RPMI7951 (cell line): Measurements from ENCODE around the gene NT5C. TPM values are rescaled to one million over a fixed set of nuclear protein-coding genes. Genes with fewer than 3 reads are reported as not detected.

Experiments
- DNase-seq: peaks from one replicate; pipeline ENCODE4 v3.0.0-alpha.2; 2012; ENCODE audit warnings: low read depth
- total RNA-seq: library from RNA; depleted of rRNA; stranded (reverse); fragments of >200 nt; shearing (Covaris generic); gene quantifications from 2 replicates; pipeline ENCODE4 v1.2.3, GENCODE V29; 2014

NT5C gene
- total RNA-seq, 1 experiment from 2014 or later = 78.1 TPM

GRCh38 chr17:75116737-75117136 is 14.8 kb downstream of the NT5C start:
- no peak for DNase-seq

- DNase-seq = no peak
These were observed 16.0 kb downstream of the NT5C start for GRCh38 chr17:75115555-75115954.

GRCh38 chr17:75114552-75115314 is 16.8 kb downstream of the NT5C start:
- no peak for DNase-seq

GRCh38 chr17:75113798-75114551 is 17.6 kb downstream of the NT5C start:
- peak; percentile 82 for DNase-seq

DNA sequence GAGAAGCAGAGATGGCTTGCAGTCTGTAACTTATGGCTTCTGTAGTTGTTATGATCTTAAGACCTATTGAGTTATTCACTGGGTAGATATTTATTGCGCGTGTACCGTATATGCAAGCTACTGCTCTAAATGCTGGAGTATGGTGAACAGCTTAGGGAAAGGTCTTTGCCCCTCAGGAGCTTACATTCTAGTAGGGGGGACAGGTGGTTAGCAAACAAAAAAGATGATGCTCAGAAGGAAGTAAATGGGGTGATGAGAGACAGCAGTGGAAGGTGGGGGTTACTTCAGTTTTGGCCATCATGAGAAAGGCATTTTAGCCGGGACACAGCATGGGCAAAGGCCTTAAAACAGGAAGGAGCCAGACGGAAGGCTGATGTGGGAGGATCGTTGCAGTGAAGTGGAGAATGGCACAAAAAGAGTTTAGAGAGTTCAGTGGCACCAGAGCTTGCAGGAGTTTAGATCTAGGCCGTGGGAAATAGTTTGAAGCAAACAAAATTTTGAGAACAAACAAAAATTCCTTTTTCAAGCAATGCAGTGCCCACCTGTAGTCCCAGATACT is 19.7 kb downstream of the NT5C start:
- no peak for DNase-seq

- DNase-seq = no peak
These were observed 21.2 kb downstream of the NT5C start for GRCh38 chr17:75110234-75110937.

GRCh38 chr17:75109407-75110233 is 21.9 kb downstream of the NT5C start, which contains the start of gene ARMC7:
Gene ARMC7 (plus strand): TSS chr17:75109969. CDS start chr17:75110289, 320 bp downstream.
- peak; percentile 75 for DNase-seq

- DNase-seq = no peak
These were observed 22.5 kb downstream of the NT5C start for GRCh38 chr17:75109046-75109406.

DNA sequence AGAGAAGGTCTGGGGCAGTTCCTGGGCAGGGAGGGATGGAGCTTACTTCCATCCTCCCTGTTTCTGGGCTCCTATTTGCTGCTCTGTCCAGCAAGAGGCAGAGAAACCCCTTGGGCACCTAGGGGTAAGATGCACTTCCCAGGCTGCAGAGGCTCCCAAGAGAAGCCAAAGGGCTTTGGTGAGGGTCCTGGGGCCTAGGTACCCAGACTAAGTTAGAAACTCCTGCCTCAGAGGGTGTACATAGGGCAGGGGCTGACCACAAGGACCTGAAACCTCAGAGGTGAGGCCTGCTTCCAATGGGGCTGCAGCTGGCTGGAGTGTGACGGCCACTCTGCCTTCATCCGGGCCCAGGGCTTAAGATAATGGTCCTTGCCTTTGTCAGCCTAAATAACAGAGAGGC is 23.3 kb downstream of the NT5C start:
- DNase-seq = no peak

DNA sequence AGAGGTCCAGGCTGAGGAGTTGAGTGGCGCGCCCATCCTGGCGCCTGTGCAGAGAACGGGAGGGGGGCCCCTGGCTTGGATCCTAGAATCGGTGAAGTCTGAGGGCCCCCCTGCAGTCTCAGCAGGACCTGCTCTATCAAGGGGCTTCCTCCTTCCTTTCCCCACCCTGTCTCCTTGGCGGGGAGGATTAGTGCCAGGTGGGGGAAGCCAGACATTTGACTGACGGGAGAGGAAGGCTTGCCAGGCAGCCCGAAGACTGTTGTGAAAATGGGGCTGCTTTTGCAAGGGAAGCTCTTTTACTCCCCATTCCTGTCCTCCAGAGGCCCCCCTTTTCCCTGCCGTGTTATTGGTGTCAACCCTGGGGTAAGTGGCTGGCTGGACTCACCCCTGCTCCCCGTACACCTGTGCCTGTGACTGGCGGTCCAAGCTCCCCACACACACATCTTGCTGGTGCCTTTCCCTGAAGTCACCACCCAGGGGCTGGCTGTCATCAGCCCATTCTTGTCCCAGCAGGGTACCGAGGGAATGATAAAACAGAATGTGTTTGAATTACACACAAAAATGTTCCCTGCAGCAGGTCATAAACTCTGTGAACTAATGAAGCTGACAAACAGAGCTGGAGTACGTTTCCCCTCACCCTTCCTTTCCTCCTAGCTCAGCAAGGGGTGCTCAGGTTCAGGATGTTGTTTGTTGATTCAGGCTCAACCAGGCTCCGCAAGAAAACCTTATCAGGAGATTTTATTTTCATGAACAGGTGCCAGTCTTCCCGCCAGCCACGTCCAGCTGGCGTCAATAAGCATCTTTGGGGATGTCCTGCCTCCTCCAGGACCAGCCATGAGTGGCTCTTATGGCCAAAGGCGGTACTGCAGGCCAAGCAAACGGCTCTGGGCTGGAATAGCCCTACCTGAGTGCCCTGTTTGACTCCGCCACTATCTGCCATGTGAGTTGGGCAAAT is 26.1 kb downstream of the NT5C start:
- no peak for DNase-seq

GRCh38 chr17:75103601-75104554 is 27.7 kb downstream of the NT5C start:
- no peak for DNase-seq

GRCh38 chr17:75102385-75102821 is 29.1 kb downstream of the NT5C start:
- DNase-seq = no peak

GRCh38 chr17:75099881-75100595 is 31.5 kb downstream of the NT5C start:
- DNase-seq = no peak

DNA sequence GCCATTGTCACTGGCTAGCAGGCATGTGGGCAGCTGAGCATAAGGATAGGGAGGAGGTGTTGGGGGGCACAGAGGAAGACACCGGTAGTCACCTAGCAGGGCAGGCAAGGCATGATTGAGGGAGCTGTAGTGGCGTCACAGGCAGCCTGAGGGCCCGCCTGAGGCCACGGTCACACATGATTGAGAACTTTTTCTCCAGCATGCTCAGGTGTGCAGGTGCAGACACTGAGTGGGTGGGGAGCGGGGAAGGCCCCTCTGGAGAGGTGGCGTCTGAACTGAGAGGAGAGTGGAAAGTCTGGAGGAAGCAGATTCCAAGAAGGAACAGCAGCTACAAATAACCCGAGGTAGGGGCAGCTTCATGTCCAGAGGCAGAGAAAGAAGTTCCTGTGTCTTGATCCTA is 32.7 kb downstream of the NT5C start:
- DNase-seq = no peak

DNA sequence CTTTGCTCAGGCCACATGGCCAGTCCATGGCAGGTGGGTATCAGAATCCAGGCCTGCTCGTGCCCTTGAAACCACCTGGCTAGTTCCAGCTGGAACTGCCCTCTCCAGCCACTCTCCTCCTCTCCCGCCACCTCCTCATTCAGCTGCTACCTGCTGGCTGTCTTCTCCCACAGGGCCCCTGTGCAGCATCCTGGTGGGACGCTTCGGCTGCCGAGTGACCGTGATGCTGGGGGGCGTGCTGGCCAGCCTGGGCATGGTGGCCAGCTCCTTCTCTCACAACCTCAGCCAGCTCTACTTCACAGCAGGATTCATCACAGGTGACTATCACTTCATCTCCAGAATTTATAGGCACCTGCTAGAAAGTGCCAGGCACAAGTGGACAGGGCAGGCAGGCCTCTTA is 33.7 kb downstream of the NT5C start:
- DNase-seq = no peak

- peak; percentile 81 for DNase-seq
These were observed 35.4 kb downstream of the NT5C start for GRCh38 chr17:75096082-75096625.

DNA sequence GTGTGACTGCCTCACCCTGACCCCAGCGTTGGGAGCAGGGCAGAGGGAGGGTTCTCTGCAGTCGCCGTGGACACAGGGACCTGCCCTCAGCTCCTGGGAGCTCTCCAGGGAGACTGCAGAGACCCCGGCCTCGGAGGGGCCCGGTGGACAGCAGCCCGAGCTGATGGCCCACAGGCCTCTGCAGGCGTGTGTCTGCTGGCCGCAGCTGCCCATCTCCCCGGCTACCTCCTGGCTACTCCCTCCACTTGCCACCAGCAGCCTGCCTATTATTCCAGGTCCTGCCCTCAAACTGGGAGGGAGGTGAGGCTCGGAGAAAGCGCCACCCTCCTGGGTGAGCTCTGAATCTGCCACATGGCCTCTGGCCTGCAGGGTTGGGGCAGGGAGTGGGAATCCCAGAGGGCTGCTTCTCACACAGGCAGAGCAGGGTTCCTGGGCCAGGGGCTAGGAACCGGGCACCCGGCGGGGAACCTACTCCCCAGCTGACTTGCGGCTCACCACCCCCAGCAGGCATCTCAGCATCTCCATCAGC is 36.6 kb downstream of the NT5C start:
- DNase-seq = no peak
